ENCODE results near the gene TPCN2.

DNA sequence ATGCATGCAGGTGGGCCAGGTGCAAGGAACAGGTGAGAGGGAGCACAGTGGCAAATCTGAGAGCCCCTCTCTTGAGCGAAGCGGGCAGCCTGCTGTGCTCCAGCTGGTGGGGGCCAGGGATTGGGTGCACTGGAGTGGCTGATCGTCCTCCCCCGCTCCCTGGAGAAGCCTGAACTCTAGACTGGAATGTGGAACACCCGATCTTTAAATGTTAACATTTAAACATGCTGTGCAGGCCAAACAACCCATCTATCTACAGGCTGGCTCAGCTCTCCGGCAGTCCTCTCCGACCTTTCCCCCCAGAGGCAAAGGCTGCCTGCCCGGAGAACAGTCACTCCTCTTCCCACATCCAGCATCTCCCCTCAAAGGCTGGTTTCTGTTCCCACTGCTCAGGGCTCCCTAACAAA, 40.8 kb upstream of the TPCN2 start:
- TF ChIP-seq, protein P1, sequence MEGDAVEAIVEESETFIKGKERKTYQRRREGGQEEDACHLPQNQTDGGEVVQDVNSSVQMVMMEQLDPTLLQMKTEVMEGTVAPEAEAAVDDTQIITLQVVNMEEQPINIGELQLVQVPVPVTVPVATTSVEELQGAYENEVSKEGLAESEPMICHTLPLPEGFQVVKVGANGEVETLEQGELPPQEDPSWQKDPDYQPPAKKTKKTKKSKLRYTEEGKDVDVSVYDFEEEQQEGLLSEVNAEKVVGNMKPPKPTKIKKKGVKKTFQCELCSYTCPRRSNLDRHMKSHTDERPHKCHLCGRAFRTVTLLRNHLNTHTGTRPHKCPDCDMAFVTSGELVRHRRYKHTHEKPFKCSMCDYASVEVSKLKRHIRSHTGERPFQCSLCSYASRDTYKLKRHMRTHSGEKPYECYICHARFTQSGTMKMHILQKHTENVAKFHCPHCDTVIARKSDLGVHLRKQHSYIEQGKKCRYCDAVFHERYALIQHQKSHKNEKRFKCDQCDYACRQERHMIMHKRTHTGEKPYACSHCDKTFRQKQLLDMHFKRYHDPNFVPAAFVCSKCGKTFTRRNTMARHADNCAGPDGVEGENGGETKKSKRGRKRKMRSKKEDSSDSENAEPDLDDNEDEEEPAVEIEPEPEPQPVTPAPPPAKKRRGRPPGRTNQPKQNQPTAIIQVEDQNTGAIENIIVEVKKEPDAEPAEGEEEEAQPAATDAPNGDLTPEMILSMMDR (IDR thresholded peaks at IDR 0.05; ENCODE audit: insufficient read depth, low read length, poor library complexity, severe bottlenecking), result no peak
- no peak for TF ChIP-seq EZH2phosphoT487 (conservative IDR thresholded peaks at IDR 0.05; ENCODE audit: low read length)

All from SU-DHL-6 (cell line).